BE2C (cell line): ENCODE measurements around the gene PPP1R18.
"Not testable (repeated sequence)": the region's sequence is repeated elsewhere in the genome, so short reads cannot be mapped to it uniquely, and the experiment has no call there.

Experiments used
- DNase-seq: peaks from one replicate; pipeline ENCODE4 v3.0.0-alpha.2; 2020
- H3K27me3 ChIP-seq: fragments of 250-450 bp; sonication (Bioruptor Pico); 2 replicates; pipeline ENCODE4 v1.5.1; 2020; ENCODE audit warnings: mild to moderate bottlenecking
- H3K36me3 ChIP-seq: fragments of 250-450 bp; sonication (Bioruptor Pico); 2 replicates; pipeline ENCODE4 v1.5.1; 2020; ENCODE audit warnings: mild to moderate bottlenecking
- H3K4me1 ChIP-seq: fragments of 250-450 bp; sonication (Bioruptor Pico); 2 replicates; pipeline ENCODE4 v1.5.1; 2020
- H3K4me3 ChIP-seq: 2 replicates; pipeline ENCODE4 v1.5.1; 2011; ENCODE audit warnings: low read depth, low read length
- H3K9me3 ChIP-seq: fragments of 250-450 bp; sonication (Bioruptor Pico); 2 replicates; pipeline ENCODE4 v1.5.1; 2020
- CTCF ChIP-seq: IDR thresholded peaks from 2 replicates; pipeline ENCODE4 v1.5.1; 2012; ENCODE audit warnings: mild to moderate bottlenecking, low read depth, low read length

PPP1R18 gene

GRCh38 chr6:30664994-30665767, 21.3 kb downstream of the PPP1R18 start:
- no peaks in the 10 kb centered on the region for H3K27me3 ChIP-seq
- H3K36me3 ChIP-seq = peaks cover 48% of the 10 kb centered on the region
- H3K4me1 ChIP-seq = no peaks in the 10 kb centered on the region
- H3K4me3 ChIP-seq = no peak overlapping the region
- no peak for TF ChIP-seq CTCF
- no peak for DNase-seq
- H3K9me3 ChIP-seq = no peaks in the 10 kb centered on the region

- not testable (repeated sequence) for H3K27me3 ChIP-seq, H3K4me1 ChIP-seq, H3K9me3 ChIP-seq, H3K4me3 ChIP-seq, DNase-seq
- H3K36me3 ChIP-seq = peaks cover 79% of the 10 kb centered on the region
These were observed 28.5 kb downstream of the PPP1R18 start for GRCh38 chr6:30657922-30658321.

- DNase-seq = no peak
- TF ChIP-seq CTCF = no peak
These were observed 29.0 kb downstream of the PPP1R18 start for GRCh38 chr6:30657454-30657853.

GRCh38 chr6:30656513-30656912, 29.9 kb downstream of the PPP1R18 start:
- H3K36me3 ChIP-seq = peaks cover 79% of the 10 kb centered on the region
- no peak for DNase-seq
- no peak for TF ChIP-seq CTCF

More at GRCh38 chr6:30657454-30657853, 29.0 kb downstream of the PPP1R18 start:
- Histone ChIP-seq H3K27me3 (no peaks in the 10 kb centered on the region), H3K4me1 (no peaks in the 10 kb centered on the region), H3K36me3 (peaks cover 79% of the 10 kb centered on the region), H3K4me3 (no peak overlapping the region), H3K9me3 (no peaks in the 10 kb centered on the region)

DNA sequence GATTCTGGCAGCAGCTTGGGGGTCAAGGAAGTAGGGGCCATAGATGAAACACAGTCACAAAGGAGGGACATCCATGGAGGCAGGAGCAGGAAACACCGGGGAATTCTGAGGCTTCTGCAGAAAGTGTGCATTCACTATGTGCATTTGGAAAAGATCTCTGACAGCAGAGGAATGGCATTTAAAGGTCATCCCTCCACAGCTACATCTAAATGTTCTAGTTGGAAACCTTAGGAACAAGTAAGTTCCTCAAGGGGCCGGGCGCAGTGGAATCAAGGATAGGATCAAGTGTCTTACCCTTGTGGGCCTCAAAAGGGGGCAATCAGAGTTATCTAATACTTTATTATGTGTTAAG, 30.7 kb downstream of the PPP1R18 start:
- DNase-seq = no peak
- Histone ChIP-seq H3K4me1 (no peaks in the 10 kb centered on the region), H3K27me3 (no peaks in the 10 kb centered on the region), H3K36me3 (peaks cover 82% of the 10 kb centered on the region), H3K4me3 (no peak overlapping the region), H3K9me3 (no peaks in the 10 kb centered on the region)
- no peak for TF ChIP-seq CTCF

More at GRCh38 chr6:30656513-30656912, 29.9 kb downstream of the PPP1R18 start:
- H3K4me1 ChIP-seq = no peaks in the 10 kb centered on the region
- H3K27me3 ChIP-seq = no peaks in the 10 kb centered on the region
- no peak overlapping the region for H3K4me3 ChIP-seq
- no peaks in the 10 kb centered on the region for H3K9me3 ChIP-seq

GRCh38 chr6:30654798-30655742, 31.4 kb downstream of the PPP1R18 start:
- TF ChIP-seq CTCF = no peak
- Histone ChIP-seq H3K4me3 (no peak overlapping the region), H3K36me3 (peaks cover 77% of the 10 kb centered on the region), H3K27me3 (no peaks in the 10 kb centered on the region), H3K4me1 (no peaks in the 10 kb centered on the region), H3K9me3 (no peaks in the 10 kb centered on the region)
- no peak for DNase-seq
